SHP77 (cell line): ENCODE data around the gene STRA6.

Experiments
- DNase-seq, 2 experiments: peaks; one replicate each; lab custom pipeline; 2025; lab: John Stamatoyannopoulos, UW

Gene STRA6

GRCh38 chr15:74227968-74228722 lies 25.6 kb upstream of the STRA6 start:
- peak in 1 of 2 experiments; percentile 30 for DNase-seq

GRCh38 chr15:74226761-74227540 lies 24.4 kb upstream of the STRA6 start:
- DNase-seq: no peak

GRCh38 chr15:74225928-74226327 lies 23.3 kb upstream of the STRA6 start:
- no peak for DNase-seq

- DNase-seq: no peak
Observed at GRCh38 chr15:74222240-74223119, 19.9 kb upstream of the STRA6 start.

- DNase-seq: no peak
Observed at GRCh38 chr15:74221399-74222239, 19.0 kb upstream of the STRA6 start.

- DNase-seq: no peak
Observed at GRCh38 chr15:74220475-74221248, 18.1 kb upstream of the STRA6 start.

GRCh38 chr15:74217907-74218885 lies 15.6 kb upstream of the STRA6 start:
- no peak for DNase-seq

- no peak for DNase-seq
Observed at GRCh38 chr15:74216949-74217348, 14.4 kb upstream of the STRA6 start.

GRCh38 chr15:74215958-74216357 lies 13.4 kb upstream of the STRA6 start:
- no peak for DNase-seq

- DNase-seq: no peak
Observed at GRCh38 chr15:74214324-74215021, 11.9 kb upstream of the STRA6 start.

GRCh38 chr15:74213858-74214284 lies 11.3 kb upstream of the STRA6 start:
- no peak for DNase-seq

- DNase-seq: no peak
Observed at GRCh38 chr15:74212494-74212893, 9.9 kb upstream of the STRA6 start.

GRCh38 chr15:74211656-74212055 lies 9.1 kb upstream of the STRA6 start:
- no peak for DNase-seq

GRCh38 chr15:74210729-74211128 lies 8.1 kb upstream of the STRA6 start:
- DNase-seq: no peak

GRCh38 chr15:74209997-74210671 lies 7.5 kb upstream of the STRA6 start:
- no peak for DNase-seq

GRCh38 chr15:74209560-74209958 lies 7.0 kb upstream of the STRA6 start:
- no peak for DNase-seq

GRCh38 chr15:74208901-74209559 lies 6.4 kb upstream of the STRA6 start:
- peak in 1 of 2 experiments; percentile 24 for DNase-seq

- DNase-seq: no peak
Observed at GRCh38 chr15:74208496-74208895, 5.9 kb upstream of the STRA6 start.
